ENCODE measurements around the gene PANK1.
A peak's percentile ranks its signal among the peaks of the same experiment; 100 is the strongest.

Gene PANK1

DNA sequence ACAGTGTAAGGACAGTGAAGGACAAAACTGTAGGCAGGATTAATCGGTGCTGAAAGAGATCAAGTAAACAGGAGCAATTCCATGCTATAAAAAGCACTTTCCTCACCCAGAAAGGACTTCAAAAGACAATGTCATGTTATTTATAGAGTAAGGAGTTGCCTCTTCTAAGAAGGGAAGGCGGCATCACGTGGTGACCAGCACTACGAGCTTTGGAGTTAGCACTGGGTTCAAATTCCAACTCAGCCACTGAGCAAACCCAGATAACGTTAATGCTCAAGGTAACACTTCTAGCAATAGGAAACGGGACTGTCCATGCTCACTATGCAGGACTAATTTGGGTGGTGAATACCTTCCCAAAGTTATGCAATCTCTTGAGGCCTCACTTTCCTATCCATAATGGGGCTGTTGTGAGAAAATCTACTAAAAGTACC, 715 bp upstream of the PANK1 start:
- H3K4me3 ChIP-seq (ENCODE audit: low read depth, low read length): peak overlapping the region; percentile 95
- TF ChIP-seq, protein P1, sequence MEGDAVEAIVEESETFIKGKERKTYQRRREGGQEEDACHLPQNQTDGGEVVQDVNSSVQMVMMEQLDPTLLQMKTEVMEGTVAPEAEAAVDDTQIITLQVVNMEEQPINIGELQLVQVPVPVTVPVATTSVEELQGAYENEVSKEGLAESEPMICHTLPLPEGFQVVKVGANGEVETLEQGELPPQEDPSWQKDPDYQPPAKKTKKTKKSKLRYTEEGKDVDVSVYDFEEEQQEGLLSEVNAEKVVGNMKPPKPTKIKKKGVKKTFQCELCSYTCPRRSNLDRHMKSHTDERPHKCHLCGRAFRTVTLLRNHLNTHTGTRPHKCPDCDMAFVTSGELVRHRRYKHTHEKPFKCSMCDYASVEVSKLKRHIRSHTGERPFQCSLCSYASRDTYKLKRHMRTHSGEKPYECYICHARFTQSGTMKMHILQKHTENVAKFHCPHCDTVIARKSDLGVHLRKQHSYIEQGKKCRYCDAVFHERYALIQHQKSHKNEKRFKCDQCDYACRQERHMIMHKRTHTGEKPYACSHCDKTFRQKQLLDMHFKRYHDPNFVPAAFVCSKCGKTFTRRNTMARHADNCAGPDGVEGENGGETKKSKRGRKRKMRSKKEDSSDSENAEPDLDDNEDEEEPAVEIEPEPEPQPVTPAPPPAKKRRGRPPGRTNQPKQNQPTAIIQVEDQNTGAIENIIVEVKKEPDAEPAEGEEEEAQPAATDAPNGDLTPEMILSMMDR (IDR thresholded peaks at IDR 0.05; ENCODE audit: borderline replicate concordance, insufficient read depth, low read depth, low read length): no peak

- TF ChIP-seq, protein P1 (IDR thresholded peaks at IDR 0.05; ENCODE audit: borderline replicate concordance, insufficient read depth, low read depth, low read length): no peak
These were observed 413 bp downstream of the PANK1 start for GRCh38 chr10:89644691-89644966.

DNA sequence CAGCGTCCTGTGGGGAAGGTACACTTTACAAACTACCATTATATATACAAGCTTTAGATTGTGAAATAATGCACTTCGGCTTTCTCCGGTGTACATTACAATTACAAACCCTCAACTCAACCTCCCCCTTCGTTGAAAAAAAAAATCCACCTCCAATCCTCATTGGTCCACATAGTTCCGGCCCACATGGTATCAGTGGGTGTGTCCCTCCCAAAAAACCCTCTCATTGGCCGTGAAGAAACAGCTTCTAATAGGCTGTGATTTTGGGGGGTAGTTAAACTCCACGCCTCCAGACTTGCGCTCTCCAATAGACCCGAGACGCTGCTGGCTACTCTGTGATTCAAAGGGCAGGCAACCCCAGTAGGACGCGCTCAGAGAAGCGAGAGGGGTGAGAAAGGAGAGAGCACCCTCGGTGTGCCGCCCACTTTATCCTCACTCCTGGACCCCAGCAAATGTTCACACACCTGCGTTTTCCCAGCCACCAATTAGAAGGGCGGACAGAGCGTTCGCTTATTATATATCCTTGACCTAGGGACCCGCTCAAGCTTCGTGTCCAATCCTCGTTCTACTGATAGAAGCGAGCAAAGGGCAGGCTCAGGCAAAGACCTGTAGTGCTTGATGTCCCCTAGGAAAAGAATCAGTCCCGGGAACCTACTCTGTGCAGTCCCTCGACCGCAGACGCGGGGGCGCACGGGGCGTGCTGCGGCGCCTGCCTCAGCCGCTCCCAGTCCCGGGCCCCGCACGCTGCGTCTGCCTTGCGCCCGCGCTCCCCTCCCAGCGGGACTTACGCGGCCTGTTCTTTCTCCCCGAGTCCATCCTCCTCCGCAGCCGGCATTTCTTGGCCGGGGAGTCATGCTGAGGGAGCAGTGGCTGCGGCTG, 991 bp downstream of the PANK1 start:
- H3K4me3 ChIP-seq (ENCODE audit: low read depth, low read length): peak overlapping the region; percentile 95
- TF ChIP-seq, protein P1 (IDR thresholded peaks at IDR 0.05; ENCODE audit: borderline replicate concordance, insufficient read depth, low read depth, low read length): no peak

More at GRCh38 chr10:89644691-89644966, 413 bp downstream of the PANK1 start:
- H3K4me3 ChIP-seq (ENCODE audit: low read depth, low read length): peak overlapping the region; percentile 95

- H3K4me3 ChIP-seq (ENCODE audit: low read depth, low read length): peak overlapping the region; percentile 13
- TF ChIP-seq, protein P1 (IDR thresholded peaks at IDR 0.05; ENCODE audit: borderline replicate concordance, insufficient read depth, low read depth, low read length): no peak
These were observed 1.6 kb downstream of the PANK1 start for GRCh38 chr10:89643431-89643811.

GRCh38 chr10:89642193-89642592, 2.8 kb downstream of the PANK1 start:
- H3K4me3 ChIP-seq (ENCODE audit: low read depth, low read length): no peak overlapping the region
- TF ChIP-seq, protein P1 (IDR thresholded peaks at IDR 0.05; ENCODE audit: borderline replicate concordance, insufficient read depth, low read depth, low read length): no peak

DNA sequence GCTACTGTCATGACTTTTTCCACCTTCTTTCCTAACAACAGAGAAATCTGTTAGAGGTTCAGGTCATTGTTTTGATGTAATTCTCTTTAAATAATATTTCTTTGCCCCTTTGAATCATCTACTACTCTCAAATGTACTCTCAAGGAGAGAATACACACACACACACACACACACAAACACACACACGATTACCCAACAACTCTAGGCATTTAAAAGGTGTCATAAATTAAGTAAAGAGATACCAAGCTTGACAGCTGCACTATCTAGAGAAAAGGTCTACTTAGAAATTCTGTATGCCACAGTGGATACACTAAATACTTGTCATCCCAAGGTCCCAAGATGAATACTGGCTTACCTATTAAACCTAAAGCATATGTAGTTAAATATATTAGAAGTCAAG, 4.8 kb downstream of the PANK1 start:
- no peak overlapping the region for H3K4me3 ChIP-seq (ENCODE audit: low read depth, low read length)

More for the DNA sequence above, 4.8 kb downstream of the PANK1 start:
- TF ChIP-seq, protein P1 (IDR thresholded peaks at IDR 0.05; ENCODE audit: borderline replicate concordance, insufficient read depth, low read depth, low read length): no peak

Data from GM12875 (cell line).